ENCODE results near the gene IGSF10. TPM values are rescaled to one million over a fixed set of nuclear protein-coding genes. Genes with fewer than 3 reads are reported as not detected.

Gene IGSF10
- total and polyA plus RNA-seq, 2 of the 8 experiments (the other 6 are each of a cell fraction or from before 2014, with no cell fraction given) = 0.59 to 0.95 TPM

DNA sequence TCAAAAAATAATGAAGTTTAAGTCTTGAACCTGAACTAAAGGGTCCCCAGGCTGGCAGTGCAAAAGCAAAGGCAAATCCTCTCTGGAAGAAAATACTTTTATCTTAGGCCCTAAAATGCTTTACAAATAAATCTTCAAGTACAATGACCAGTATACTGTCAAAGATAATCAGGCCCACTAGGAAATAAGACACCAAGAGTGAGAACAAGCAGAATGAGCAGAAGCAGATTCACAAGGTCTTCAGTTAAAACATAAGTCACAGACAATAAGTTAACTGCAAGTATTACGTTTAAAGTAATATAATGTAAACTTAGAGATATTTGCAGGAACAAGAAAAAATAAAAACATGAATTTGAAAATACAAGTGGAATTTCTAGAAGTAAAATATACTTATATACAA is 42.2 kb upstream of the IGSF10 start (continued):
- TF ChIP-seq, protein P1, sequence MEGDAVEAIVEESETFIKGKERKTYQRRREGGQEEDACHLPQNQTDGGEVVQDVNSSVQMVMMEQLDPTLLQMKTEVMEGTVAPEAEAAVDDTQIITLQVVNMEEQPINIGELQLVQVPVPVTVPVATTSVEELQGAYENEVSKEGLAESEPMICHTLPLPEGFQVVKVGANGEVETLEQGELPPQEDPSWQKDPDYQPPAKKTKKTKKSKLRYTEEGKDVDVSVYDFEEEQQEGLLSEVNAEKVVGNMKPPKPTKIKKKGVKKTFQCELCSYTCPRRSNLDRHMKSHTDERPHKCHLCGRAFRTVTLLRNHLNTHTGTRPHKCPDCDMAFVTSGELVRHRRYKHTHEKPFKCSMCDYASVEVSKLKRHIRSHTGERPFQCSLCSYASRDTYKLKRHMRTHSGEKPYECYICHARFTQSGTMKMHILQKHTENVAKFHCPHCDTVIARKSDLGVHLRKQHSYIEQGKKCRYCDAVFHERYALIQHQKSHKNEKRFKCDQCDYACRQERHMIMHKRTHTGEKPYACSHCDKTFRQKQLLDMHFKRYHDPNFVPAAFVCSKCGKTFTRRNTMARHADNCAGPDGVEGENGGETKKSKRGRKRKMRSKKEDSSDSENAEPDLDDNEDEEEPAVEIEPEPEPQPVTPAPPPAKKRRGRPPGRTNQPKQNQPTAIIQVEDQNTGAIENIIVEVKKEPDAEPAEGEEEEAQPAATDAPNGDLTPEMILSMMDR (IDR thresholded peaks at IDR 0.05; ENCODE audit: control extremely low read depth in 1 of 3, insufficient read depth in 1 of 3, low read depth in 1 of 3, low read length in 3 of 3) = no peak
- TF ChIP-seq GABPA (IDR thresholded peaks at IDR 0.05; ENCODE audit: borderline replicate concordance, insufficient read depth, low read length) (no peak), TEAD4 (IDR thresholded peaks at IDR 0.05; ENCODE audit: low read depth, low read length) (no peak), BRCA1 (IDR thresholded peaks at IDR 0.05; ENCODE audit: low read depth, low read length) (no peak), GTF2F1 (IDR thresholded peaks at IDR 0.05; ENCODE audit: borderline replicate concordance, low read depth, low read length) (no peak), CEBPB (IDR thresholded peaks at IDR 0.05; ENCODE audit: low read depth, low read length) (no peak), NANOG (IDR thresholded peaks at IDR 0.05; ENCODE audit: insufficient read depth, low read depth, low read length, poor library complexity, severe bottlenecking) (no peak), TCF12 (IDR thresholded peaks at IDR 0.05; ENCODE audit: low read depth, low read length) (no peak)
